PFSK-1 (cell line): ENCODE measurements around the gene C1orf210.

ENCODE experiments used
- FOXP2 ChIP-seq: optimal IDR thresholded peaks from 2 replicates; pipeline ENCODE3; 2011; ENCODE audit warnings: borderline replicate concordance, control low read depth, inconsistent platforms; ENCODE audit not compliant: insufficient read depth; ENCODE audit errors: extremely low read length, extremely low read depth
- POLR2AphosphoS5 ChIP-seq: IDR thresholded peaks from 2 replicates; pipeline ENCODE4 v1.6.1; 2012; ENCODE audit warnings: low read depth, mild to moderate bottlenecking, control low read depth, low read length, moderate library complexity
- REST ChIP-seq, 2 experiments: IDR thresholded peaks; 2 replicates each; pipeline versions ENCODE4 v1.6.1 to v1.8.0; 2011 to 2012; ENCODE audit warnings: low read depth in 2 of 2, low read length in 2 of 2, control low read depth in 1 of 2, inconsistent platforms in 1 of 2, mild to moderate bottlenecking in 1 of 2, moderate library complexity in 1 of 2; ENCODE audit not compliant: insufficient read depth in 1 of 2
- SIN3A ChIP-seq: IDR thresholded peaks from 2 replicates; pipeline ENCODE4 v1.6.1; 2012; ENCODE audit warnings: mild to moderate bottlenecking, low read length, moderate library complexity, borderline replicate concordance; ENCODE audit not compliant: insufficient read depth
- TAF1 ChIP-seq: IDR thresholded peaks from 2 replicates; pipeline ENCODE4 v1.6.1; 2012; ENCODE audit warnings: low read length, control low read depth, borderline replicate concordance; ENCODE audit not compliant: insufficient read depth

Gene C1orf210

GRCh38 chr1:43275826-43276620 lies 9.4 kb downstream of the C1orf210 start:
- TF ChIP-seq REST (IDR thresholded peaks at IDR 0.05; ENCODE audit: insufficient read depth in 1 of 2, low read depth in 2 of 2, low read length in 2 of 2) (no peak), POLR2AphosphoS5 (no peak), SIN3A (no peak), FOXP2 (no peak), TAF1 (no peak)

GRCh38 chr1:43274804-43275180 lies 10.6 kb downstream of the C1orf210 start:
- TF ChIP-seq POLR2AphosphoS5 = no peak
- TF ChIP-seq REST (IDR thresholded peaks at IDR 0.05; ENCODE audit: insufficient read depth in 1 of 2, low read depth in 2 of 2, low read length in 2 of 2) = no peak
- no peak for TF ChIP-seq FOXP2
- no peak for TF ChIP-seq SIN3A
- TF ChIP-seq TAF1 = no peak

DNA sequence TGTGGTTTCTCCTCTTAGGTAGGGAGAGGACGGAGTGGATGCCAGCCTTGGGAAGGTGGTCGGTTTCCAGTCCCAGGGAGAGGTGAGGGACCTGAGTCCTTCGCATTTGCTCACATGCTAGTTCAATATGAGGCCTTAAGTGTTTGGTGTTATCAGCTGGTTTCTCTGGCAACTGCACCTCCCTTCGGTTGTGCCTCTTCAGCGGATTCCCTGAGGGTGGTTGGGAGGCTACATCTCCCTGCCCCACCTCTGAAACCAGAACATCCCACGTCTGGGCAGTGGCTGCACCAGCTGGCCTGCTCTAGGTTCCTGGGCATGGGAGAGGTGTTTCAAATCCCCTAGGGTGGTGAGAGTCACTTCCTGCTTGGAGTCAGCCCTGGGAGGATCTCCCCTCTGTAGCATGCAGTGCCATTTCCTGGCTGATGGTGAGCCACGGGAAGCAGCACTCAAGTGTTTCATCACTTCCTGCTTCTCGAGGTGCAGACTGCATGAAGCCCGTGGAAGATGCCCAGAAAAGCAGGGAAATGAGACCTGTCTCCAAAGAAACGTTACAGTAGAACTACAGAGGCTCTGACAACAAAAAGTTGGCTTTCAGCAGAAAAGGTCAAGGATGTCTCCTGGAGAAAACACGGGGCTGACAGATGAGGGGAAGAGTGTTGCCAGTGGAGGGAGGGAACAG lies 11.1 kb downstream of the C1orf210 start:
- TF ChIP-seq POLR2AphosphoS5 = no peak
- TF ChIP-seq FOXP2 = peak; percentile 36

- no peak for TF ChIP-seq FOXP2
- no peak for TF ChIP-seq REST (IDR thresholded peaks at IDR 0.05; ENCODE audit: insufficient read depth in 1 of 2, low read depth in 2 of 2, low read length in 2 of 2)
- TF ChIP-seq SIN3A = no peak
- no peak for TF ChIP-seq TAF1
- TF ChIP-seq POLR2AphosphoS5 = no peak
Measured at GRCh38 chr1:43273708-43274107, 11.7 kb downstream of the C1orf210 start.

DNA sequence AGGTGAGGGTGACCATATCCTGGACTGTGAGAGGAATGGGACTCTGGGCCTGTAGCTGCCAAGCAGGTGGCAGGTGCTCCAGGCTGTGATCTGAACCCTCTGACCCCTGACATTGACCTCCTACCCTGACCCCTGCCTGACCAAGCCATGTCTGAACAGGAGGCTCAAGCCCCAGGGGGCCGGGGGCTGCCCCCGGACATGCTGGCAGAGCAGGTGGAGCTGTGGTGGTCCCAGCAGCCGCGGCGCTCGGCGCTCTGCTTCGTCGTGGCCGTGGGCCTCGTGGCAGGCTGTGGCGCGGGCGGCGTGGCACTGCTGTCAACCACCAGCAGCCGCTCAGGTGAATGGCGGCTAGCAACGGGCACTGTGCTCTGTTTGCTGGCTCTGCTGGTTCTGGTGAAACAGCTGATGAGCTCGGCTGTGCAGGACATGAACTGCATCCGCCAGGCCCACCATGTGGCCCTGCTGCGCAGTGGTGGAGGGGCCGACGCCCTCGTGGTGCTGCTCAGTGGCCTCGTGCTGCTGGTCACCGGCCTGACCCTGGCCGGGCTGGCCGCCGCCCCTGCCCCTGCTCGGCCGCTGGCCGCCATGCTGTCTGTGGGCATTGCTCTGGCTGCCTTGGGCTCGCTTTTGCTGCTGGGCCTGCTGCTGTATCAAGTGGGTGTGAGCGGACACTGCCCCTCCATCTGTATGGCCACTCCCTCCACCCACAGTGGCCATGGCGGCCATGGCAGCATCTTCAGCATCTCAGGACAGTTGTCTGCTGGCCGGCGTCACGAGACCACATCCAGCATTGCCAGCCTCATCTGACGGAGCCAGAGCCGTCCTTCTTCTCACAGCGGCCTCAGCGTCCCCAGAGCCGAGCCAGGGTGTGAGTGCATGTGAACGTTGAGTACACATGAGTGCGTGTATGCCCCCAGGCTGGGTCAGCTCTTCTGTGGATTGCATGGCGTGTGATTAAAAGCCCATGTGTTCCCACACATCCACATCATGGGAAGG lies 12.5 kb downstream of the C1orf210 start:
- TF ChIP-seq SIN3A = no peak
- TF ChIP-seq REST (IDR thresholded peaks at IDR 0.05; ENCODE audit: insufficient read depth in 1 of 2, low read depth in 2 of 2, low read length in 2 of 2) = no peak
- TF ChIP-seq FOXP2 = no peak
